Measurements from ENCODE around the gene TMEM116. TPM values are rescaled to one million over a fixed set of nuclear protein-coding genes. Genes with fewer than 3 reads are reported as not detected.
"Not testable (repeated sequence)": the region's sequence is repeated elsewhere in the genome, so short reads cannot be mapped to it uniquely, and the experiment has no call there.

Gene TMEM116
- total RNA-seq, 8 experiments from 2014 or later: 6.5 to 21.8 (median 18.6) TPM

DNA sequence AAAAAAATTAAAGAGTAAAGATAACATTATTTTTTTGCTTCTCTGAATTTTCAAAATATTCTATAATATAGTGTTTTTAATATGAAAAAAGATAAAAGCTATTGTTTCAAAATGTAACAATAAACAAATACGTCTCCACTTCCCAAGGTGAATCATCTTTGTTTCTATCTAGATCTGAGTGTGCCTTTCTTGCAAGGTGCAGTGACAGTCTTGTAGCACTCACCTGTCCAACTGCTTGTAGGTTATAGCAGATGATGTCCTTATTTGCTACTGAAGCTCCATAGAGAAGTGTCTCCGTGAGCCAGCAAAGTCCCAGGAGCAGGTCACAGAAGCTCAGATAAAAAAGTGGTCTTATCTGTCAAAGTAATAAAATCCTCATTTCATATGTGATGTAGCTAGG lies 21.4 kb downstream of the TMEM116 start:
- 86 to 100% (median 92%) methylated on average over 1 to 2 of the region's 2 CpGs; no CpG with 5 or more reads in 5 of the 10 experiments for WGBS, 10 experiments
- H3K4me3 ChIP-seq: no peak overlapping the region
- H3K27ac ChIP-seq: no peak overlapping the region
- ATAC-seq (replicated peaks in 6 of 8): no peak
- H3K4me1 ChIP-seq (replicated peaks in 1 of 2): no peaks in the 10 kb centered on the region
- in situ Hi-C loops (cut with MboI; ENCODE audit: low pct_unique_long_range_greater_than_20kb in 2 of 9, low sequenced_read_pairs in 9 of 9, unreplicated experiment in 9 of 9): no loop called here

DNA sequence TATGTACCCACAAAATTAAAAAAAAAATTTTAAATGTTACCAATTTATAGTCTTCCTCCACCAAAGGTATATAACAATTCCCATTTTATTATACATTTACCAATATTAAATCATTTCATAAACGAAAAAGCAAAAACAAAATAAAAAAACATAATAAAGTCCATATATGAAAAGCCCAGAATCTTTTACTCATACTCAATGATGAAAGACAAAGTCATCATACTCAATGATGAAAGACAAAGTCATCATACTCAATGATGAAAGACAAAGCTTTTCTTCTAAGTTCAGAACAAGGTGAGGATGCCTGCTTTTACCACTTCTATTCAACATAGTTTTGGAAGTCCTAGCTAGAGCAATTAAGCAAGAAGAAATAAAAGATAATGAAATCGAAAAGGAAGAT lies 28.1 kb downstream of the TMEM116 start:
- in situ Hi-C loops (cut with MboI; ENCODE audit: low pct_unique_long_range_greater_than_20kb in 2 of 9, low sequenced_read_pairs in 9 of 9, unreplicated experiment in 9 of 9): no loop called here
- no peaks in the 10 kb centered on the region for H3K4me1 ChIP-seq (replicated peaks in 1 of 2)
- no peak overlapping the region for H3K27ac ChIP-seq
- ATAC-seq (replicated peaks in 6 of 8): no peak
- no peak overlapping the region for H3K4me3 ChIP-seq
- WGBS, 10 experiments: 32 to 90% (median 63%) methylated on average over 1 to 2 of the region's 2 CpGs

DNA sequence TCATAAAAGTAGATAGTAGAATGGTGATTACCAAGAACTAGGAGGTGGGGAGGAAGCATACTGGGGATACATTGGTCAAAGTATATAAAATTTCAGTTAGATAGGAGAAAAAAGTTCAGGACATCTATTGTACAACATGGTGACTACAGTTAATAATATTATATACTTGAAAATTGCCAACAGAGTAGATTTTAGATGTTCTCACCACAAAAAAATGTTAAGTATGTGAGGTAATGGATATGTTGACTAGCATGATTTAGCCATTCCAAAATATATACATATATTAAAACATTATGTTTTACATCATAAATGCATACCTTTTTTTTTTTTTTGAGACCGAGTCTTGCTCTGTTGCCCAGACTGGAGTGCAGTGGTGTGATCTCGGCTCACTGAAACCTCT lies 31.0 kb downstream of the TMEM116 start:
- Histone ChIP-seq H3K27ac (no peak overlapping the region), H3K4me1 (replicated peaks in 1 of 2) (no peaks in the 10 kb centered on the region), H3K4me3 (no peak overlapping the region)
- 50 to 100% (median 97%) methylated on average over 1 to 2 of the region's 2 CpGs; no CpG with 5 or more reads in 6 of the 10 experiments for WGBS, 10 experiments
- ATAC-seq (replicated peaks in 6 of 8): peak in 1 of 8 experiments; percentile 47
- in situ Hi-C loops (cut with MboI; ENCODE audit: low pct_unique_long_range_greater_than_20kb in 2 of 9, low sequenced_read_pairs in 9 of 9, unreplicated experiment in 9 of 9): no loop called here

DNA sequence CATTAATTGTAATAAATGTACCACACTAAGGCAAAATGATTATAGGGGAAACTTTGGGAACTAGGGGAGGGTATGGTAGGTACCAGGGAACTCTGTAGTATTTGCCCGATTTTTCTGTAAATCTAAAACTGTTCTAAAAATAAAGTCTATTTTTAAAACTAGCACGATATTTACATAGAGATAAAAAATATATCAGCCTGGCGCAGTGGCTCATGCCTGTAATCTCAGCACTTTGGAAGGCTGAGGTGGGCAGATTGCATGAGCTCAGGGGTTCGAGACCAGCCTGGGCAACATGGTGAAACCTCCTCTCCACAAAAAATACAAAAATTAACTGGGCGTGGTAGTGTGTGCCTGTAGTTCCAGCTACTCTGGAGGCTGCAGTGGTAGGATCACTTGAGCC lies 32.4 kb downstream of the TMEM116 start:
- ATAC-seq (replicated peaks in 6 of 8): no peak
- 68 to 100% (median 89%) methylated on average over 1 to 5 of the region's 5 CpGs for WGBS, 10 experiments
- no peak overlapping the region for H3K4me3 ChIP-seq
- H3K4me1 ChIP-seq (replicated peaks in 1 of 2): no peaks in the 10 kb centered on the region
- in situ Hi-C loops (cut with MboI; ENCODE audit: low pct_unique_long_range_greater_than_20kb in 2 of 9, low sequenced_read_pairs in 9 of 9, unreplicated experiment in 9 of 9): no loop called here
- no peak overlapping the region for H3K27ac ChIP-seq

DNA sequence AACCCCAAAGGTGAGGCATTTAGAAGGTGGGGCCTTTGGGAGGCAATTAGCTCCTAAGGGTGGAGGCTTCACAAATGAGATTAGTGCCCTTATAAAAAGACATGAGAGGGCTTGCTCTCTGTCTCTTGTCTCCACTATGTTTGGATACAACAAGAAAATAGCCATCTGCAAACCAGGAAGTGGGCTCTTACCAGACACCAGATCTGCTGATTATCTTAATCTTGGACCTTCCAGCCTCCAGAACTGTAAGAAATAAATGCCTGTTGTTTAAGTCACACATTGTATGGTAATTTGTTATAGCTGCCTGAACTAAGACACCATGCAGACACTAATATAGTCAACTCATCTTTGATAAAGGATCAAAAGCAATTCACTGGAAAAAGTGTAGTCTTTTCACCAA lies 34.4 kb downstream of the TMEM116 start:
- no peak overlapping the region for H3K27ac ChIP-seq
- no peaks in the 10 kb centered on the region for H3K4me1 ChIP-seq (replicated peaks in 1 of 2)
- no peak overlapping the region for H3K4me3 ChIP-seq
- no peak for ATAC-seq (replicated peaks in 6 of 8)
- in situ Hi-C loops (cut with MboI; ENCODE audit: low pct_unique_long_range_greater_than_20kb in 2 of 9, low sequenced_read_pairs in 9 of 9, unreplicated experiment in 9 of 9): no loop called here

DNA sequence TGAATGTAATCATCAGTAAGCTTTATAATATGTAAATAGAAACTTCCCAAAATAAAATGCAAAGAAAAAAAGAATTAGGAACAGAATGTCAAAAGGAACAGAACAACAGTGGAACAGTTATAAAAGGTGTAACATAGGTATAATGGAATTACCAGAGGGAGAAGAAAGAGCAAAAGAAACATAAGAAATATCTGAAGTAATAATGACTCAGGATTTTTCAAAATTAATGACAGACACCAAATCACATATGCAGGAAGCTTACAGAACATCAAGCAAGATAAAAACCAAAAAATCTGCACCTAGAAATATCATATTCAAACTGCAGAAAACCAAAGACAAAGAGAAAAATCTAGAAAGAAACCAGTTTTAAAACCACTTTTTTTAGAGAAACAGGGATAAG lies 36.1 kb downstream of the TMEM116 start:
- Histone ChIP-seq H3K27ac (no peak overlapping the region), H3K4me3 (no peak overlapping the region), H3K4me1 (replicated peaks in 1 of 2) (no peaks in the 10 kb centered on the region)
- in situ Hi-C loops (cut with MboI; ENCODE audit: low pct_unique_long_range_greater_than_20kb in 2 of 9, low sequenced_read_pairs in 9 of 9, unreplicated experiment in 9 of 9): no loop called here
- ATAC-seq (replicated peaks in 6 of 8): no peak

DNA sequence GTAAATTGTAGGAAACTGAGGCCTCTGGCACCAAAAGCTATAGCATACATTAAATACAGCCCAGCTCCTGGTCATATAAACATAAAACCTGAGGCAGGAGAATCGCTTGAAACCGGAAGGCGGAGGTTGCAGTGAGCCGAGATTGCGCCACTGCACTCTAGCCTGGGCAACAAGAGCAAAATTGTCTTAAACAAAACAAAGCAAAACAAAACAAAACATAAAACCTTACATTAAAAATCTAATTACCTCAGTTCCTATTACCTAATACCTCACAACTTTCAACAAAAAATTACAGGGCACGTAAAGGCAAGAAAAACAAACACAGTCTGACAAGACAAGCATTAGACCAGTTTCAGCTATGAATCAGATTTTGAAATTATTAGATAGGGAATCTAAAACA lies 36.7 kb downstream of the TMEM116 start:
- in situ Hi-C loops (cut with MboI; ENCODE audit: low pct_unique_long_range_greater_than_20kb in 2 of 9, low sequenced_read_pairs in 9 of 9, unreplicated experiment in 9 of 9): no loop called here
- Histone ChIP-seq H3K4me3 (no peak overlapping the region), H3K4me1 (replicated peaks in 1 of 2) (no peaks in the 10 kb centered on the region), H3K27ac (no peak overlapping the region)
- ATAC-seq (replicated peaks in 6 of 8): no peak
- WGBS, 10 experiments: 79 to 100% (median 97%) methylated on average over 1 to 6 of the region's 6 CpGs; no CpG with 5 or more reads in 1 of the 10 experiments

DNA sequence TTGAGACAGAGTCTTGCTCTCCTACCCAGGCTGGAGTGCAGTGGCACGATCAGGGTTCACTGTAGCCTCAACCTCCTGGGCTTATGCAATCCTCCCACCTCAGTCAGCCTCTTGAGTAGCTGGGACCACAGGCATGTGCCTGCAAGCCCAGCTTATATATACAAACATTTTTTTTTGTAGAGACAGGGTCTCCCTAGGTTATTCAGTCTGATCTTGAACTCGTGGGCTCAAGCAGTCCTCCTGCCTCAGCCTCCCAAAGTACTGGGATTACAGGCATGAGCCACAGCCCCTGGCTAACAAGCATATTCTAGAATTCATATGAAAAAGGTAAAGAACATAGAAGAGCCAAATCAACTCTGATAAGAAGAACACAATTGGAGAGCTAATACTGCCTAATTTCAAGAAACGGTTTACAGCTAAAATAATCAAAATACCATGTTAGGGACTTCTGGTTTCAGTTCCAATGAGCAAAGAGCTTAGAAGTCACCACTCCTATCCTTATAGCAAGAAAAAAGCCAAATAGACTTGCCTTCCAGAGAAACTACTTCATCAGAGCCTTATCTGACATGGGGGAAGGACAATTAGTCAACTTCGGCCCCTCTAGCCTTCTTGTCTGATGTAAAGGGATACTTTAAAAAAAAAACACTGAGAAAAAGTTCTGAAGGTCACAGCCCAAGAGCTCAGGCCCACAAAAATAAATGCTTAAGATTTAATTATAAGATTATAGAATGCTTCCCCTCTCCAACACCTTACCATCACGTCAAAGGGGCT lies 37.6 kb downstream of the TMEM116 start:
- Histone ChIP-seq H3K4me3 (no peak overlapping the region), H3K4me1 (replicated peaks in 1 of 2) (no peaks in the 10 kb centered on the region), H3K27ac (no peak overlapping the region)
- in situ Hi-C loops (cut with MboI; ENCODE audit: low pct_unique_long_range_greater_than_20kb in 2 of 9, low sequenced_read_pairs in 9 of 9, unreplicated experiment in 9 of 9): no loop called here
- WGBS, 10 experiments: 40 to 100% (median 89%) methylated on average over 2 to 5 of the region's 5 CpGs; no CpG with 5 or more reads in 3 of the 10 experiments
- ATAC-seq (replicated peaks in 6 of 8): no peak

DNA sequence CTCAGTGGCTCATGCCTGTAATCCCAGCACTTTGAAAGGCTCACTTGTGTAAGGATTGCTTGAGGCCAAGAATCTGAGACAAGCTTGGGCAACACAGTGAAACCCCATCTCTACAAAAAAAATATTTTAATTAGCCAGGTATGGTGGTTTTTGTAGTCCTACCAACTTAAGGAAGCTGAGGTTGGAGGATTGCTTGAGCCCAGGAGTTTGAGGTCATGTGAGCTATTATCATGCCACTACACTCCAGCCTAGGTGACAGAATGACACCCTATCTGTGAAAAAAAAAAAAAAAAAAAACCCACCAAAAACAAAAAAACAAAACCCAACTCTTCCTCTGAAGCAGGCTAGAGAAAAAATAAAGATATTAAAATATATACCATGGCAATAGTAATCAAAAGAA lies 41.2 kb downstream of the TMEM116 start:
- Histone ChIP-seq H3K4me3 (no peak overlapping the region), H3K4me1 (replicated peaks in 1 of 2) (no peaks in the 10 kb centered on the region), H3K27ac (no peak overlapping the region)
- ATAC-seq (replicated peaks in 6 of 8): no peak
- in situ Hi-C loops (cut with MboI; ENCODE audit: low pct_unique_long_range_greater_than_20kb in 2 of 9, low sequenced_read_pairs in 9 of 9, unreplicated experiment in 9 of 9): no loop called here

DNA sequence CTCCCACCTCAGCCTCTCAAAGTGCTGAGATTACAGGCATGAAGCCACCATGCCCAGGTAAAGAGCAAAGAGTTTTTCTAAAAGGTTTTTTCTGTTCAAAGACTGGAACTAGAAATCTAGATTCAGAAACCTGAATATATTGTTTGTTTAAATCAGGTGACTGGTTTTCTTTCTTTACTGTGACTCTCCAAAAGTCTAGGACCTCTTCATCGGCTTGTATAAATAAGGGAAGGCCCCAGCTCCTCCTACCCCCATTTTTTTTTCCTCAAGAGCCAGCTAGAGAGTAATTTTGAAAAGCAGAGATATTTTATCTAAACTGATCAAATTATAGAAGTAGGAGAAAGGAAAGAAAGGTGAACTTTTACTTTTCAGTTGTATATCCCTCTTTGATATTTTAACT lies 48.0 kb downstream of the TMEM116 start:
- in situ Hi-C loops (cut with MboI; ENCODE audit: low pct_unique_long_range_greater_than_20kb in 2 of 9, low sequenced_read_pairs in 9 of 9, unreplicated experiment in 9 of 9): no loop called here
- H3K4me3 ChIP-seq: no peak overlapping the region
- ATAC-seq (replicated peaks in 6 of 8): no peak
- 60 to 100% (median 100%) methylated on average over 1 of the region's 1 CpG; no CpG with 5 or more reads in 2 of the 10 experiments for WGBS, 10 experiments
- H3K4me1 ChIP-seq (replicated peaks in 1 of 2): no peaks in the 10 kb centered on the region
- H3K27ac ChIP-seq: no peak overlapping the region

DNA sequence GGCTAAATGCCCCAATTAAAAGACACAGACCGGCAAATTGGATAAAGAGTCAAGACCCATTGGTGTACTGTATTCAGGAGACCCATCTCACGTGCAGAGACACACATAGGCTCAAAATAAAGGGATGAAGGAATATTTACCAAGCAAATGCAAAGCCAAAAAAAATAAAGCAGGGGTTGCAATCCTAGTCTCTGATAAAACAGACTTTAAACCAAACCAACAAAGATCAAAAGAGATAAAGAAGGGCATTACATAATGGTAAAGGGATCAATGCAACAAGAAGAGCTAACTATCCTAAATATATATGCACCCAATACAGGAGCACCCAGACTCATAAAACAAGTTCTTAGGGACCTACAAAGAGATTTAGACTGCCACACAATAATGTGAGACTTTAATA lies 53.4 kb downstream of the TMEM116 start:
- in situ Hi-C loops (cut with MboI; ENCODE audit: low pct_unique_long_range_greater_than_20kb in 2 of 9, low sequenced_read_pairs in 9 of 9, unreplicated experiment in 9 of 9): not testable (repeated sequence)

DNA sequence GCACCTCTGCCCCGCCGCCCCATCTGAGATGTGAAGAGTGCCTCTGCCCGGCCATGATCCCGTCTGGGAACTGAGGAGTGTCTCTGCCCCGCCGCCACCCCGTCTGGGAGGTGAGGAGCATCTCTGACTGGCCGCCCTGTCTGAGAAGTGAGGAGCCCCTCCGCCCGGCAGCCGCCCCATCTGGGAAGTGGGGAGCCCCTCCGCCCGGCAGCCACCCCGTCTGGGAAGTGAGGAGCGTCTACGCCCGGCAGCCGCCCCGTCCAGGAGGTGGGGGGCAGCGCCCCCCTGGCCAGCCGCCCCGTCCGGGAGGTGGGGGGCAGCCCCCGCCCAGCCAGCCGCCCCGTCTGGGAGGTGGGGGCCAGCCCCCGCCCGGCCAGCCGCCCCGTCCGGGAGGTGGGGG lies 55.7 kb downstream of the TMEM116 start:
- H3K4me3 ChIP-seq; in situ Hi-C loops (cut with MboI; ENCODE audit: low pct_unique_long_range_greater_than_20kb in 2 of 9, low sequenced_read_pairs in 9 of 9, unreplicated experiment in 9 of 9); ATAC-seq (replicated peaks in 6 of 8); H3K27ac ChIP-seq; H3K4me1 ChIP-seq (replicated peaks in 1 of 2): not testable (repeated sequence)
- no CpG with 5 or more reads among the region's 31 CpGs for WGBS, 10 experiments

More for the DNA sequence above, 53.4 kb downstream of the TMEM116 start:
- H3K4me3 ChIP-seq; H3K4me1 ChIP-seq (replicated peaks in 1 of 2); H3K27ac ChIP-seq; ATAC-seq (replicated peaks in 6 of 8): not testable (repeated sequence)
- WGBS, 10 experiments: 72 to 100% (median 100%) methylated on average over 1 to 2 of the region's 2 CpGs; no CpG with 5 or more reads in 5 of the 10 experiments

DNA sequence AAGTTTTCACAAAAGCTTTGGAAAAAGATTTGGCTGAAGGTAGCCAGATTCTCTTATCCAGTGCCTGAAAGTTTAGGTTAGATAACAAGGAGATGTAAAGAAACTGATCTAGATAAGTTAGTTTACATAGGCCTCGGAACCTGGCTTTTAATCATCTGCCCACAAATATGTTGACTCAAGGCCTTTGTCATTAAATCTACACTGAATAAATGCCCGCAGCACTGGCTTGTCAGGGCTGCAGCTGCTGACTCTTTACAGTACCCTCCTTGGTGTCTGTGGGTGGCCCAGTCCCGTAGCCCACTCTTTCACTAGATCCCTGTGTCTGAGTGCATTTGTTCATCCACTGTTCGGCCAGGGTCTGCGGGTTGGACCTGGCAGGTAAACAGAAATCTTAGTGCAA lies 58.0 kb downstream of the TMEM116 start:
- no peak overlapping the region for H3K4me3 ChIP-seq
- H3K4me1 ChIP-seq (replicated peaks in 1 of 2): no peaks in the 10 kb centered on the region
- no peak for ATAC-seq (replicated peaks in 6 of 8)
- no peak overlapping the region for H3K27ac ChIP-seq
- in situ Hi-C loops (cut with MboI; ENCODE audit: low pct_unique_long_range_greater_than_20kb in 2 of 9, low sequenced_read_pairs in 9 of 9, unreplicated experiment in 9 of 9): no loop called here
- WGBS, 10 experiments: 0 to 100% (median 84%) methylated on average over 1 to 4 of the region's 5 CpGs; no CpG with 5 or more reads in 2 of the 10 experiments

DNA sequence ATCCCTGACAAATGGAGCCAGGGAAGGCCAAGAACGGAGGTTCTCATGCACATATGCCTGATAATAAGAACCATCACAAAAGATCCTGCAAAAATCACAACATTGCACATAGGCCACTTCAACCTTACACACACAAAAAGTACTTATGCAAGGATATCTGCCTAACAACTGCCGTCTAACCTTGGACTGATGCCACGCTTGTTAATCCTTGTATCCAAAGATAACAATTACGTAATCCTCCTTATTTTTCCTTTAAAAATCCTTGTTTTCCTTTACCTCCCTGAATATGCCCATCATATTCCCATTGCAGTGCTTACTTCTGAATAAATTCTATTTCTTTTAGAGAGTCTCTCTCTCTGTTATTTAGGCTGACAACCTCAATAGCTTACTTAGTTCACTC lies 59.5 kb downstream of the TMEM116 start:
- H3K27ac ChIP-seq: no peak overlapping the region
- in situ Hi-C loops (cut with MboI; ENCODE audit: low pct_unique_long_range_greater_than_20kb in 2 of 9, low sequenced_read_pairs in 9 of 9, unreplicated experiment in 9 of 9): no loop called here
- no peak for ATAC-seq (replicated peaks in 6 of 8)
- H3K4me1 ChIP-seq (replicated peaks in 1 of 2): no peaks in the 10 kb centered on the region
- 27 to 100% (median 91%) methylated on average over 1 to 4 of the region's 4 CpGs; no CpG with 5 or more reads in 1 of the 10 experiments for WGBS, 10 experiments
- H3K4me3 ChIP-seq: no peak overlapping the region

Data from motor neuron (in vitro differentiated cells).